Measurements from ENCODE around the gene OPN4. TPM values are rescaled to one million over a fixed set of nuclear protein-coding genes. Genes with fewer than 3 reads are reported as not detected.

The OPN4 gene
- total and polyA plus RNA-seq, 2 of the 13 experiments (the other 11 are each of a cell fraction or from before 2014, with no cell fraction given): not detected

DNA sequence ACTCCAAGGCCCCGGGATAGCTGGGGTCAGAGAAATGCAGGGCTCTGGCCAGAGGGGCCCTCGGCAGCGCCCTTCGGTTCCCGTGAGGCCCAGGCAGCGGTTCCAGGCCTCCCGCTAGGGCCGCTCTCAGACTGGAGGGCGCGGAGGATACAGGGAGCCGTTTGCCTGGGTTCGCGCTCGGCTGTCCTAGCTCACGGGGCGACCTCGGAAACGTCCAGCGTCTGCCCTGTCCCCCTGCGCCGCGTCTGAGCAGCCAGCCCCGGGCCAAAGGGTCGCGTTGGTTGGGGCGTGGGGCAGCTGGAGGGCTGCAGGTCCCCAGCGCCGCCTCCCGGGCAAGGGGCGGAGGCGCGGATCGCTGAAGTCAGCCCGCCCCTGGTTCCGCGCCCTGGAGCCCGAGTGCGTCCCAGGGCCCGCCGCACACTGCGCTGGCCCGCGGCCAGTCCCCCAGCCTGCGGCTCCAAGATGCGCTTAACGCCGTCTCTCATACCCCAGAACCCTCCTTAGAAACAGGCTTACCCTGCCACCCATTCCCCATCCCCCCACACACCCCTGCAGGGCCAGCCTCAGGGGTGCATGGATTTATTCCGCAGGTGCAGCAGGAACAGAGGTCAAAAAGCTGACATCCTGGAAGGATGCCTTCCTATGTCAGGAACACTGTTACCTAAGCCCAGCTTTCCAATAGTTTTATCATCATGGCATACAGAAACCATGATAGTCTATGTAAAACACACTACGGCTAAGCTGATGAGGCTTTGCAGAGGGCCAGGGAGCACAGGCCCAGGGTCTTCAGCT, 22.1 kb upstream of the OPN4 start:
- peaks cover 11% of the 10 kb centered on the region for H3K4me1 ChIP-seq (ENCODE audit: insufficient read depth, low read length)
- DNase-seq (ENCODE audit: low spot score) (no peak), FAIRE-seq (no peak), ATAC-seq (no peak)
- H3K27ac ChIP-seq (ENCODE audit: extremely low read length, insufficient read depth, low read length): no peak overlapping the region
- no peaks in the 10 kb centered on the region; a peak in 1 of 5 replicates for H3K27me3 ChIP-seq (ENCODE audit: control insufficient read depth in 1 of 2, insufficient read depth in 2 of 2, low read length in 2 of 2)
- no peaks in the 10 kb centered on the region for H3K9me3 ChIP-seq (ENCODE audit: low read length)
- TF ChIP-seq HES4 (CRISPR knock-in tag; IDR thresholded peaks at IDR 0.05; ENCODE audit: borderline replicate concordance) (0 out of 2 replicates have a peak, but pooled peaks have one; percentile 26), ZSCAN22 (CRISPR knock-in tag; IDR thresholded peaks at IDR 0.05) (no peak), CBFB (CRISPR knock-in tag; IDR thresholded peaks at IDR 0.05) (no peak), ZFP91 (CRISPR knock-in tag; IDR thresholded peaks at IDR 0.05; ENCODE audit: borderline replicate concordance) (no peak), RAD21 (CRISPR knock-in tag; IDR thresholded peaks at IDR 0.05) (no peak)
- H4K20me1 ChIP-seq (ENCODE audit: insufficient read depth, low read length): no peaks in the 10 kb centered on the region
- H3K4me3 ChIP-seq (replicated peaks in 1 of 3; ENCODE audit: insufficient read depth in 1 of 3, low read depth in 2 of 3, low read length in 3 of 3): no peak overlapping the region
- BruUV-seq (replicated peaks): no TSS peak
- in situ Hi-C loops (cut with HindIII; ENCODE audit: extremely low pct_ligation_motif_present, low pct_unique_long_range_greater_than_20kb): no loop called here
- H3K36me3 ChIP-seq (replicated peaks in 1 of 2; ENCODE audit: control insufficient read depth in 1 of 2, insufficient read depth in 2 of 2, low read length in 2 of 2): no peaks in the 10 kb centered on the region
- ChIA-PET POLR2A (no interaction called here), CTCF (ENCODE audit: low intra/inter-chr PET ratio, low total read pairs) (no interaction called here)
- intact Hi-C loops (cut with micrococcal nuclease; ENCODE audit: unreplicated experiment): no loop called here
- H3K4me2 ChIP-seq (ENCODE audit: low read depth, low read length): no peak overlapping the region
- WGBS (ENCODE audit: low lambda C conversion rate): 81% methylated on average over 27 of the region's 49 CpGs
- no peaks in the 10 kb centered on the region for H3K79me2 ChIP-seq (ENCODE audit: insufficient read depth, low read length)
- no peak overlapping the region for H3K9ac ChIP-seq (ENCODE audit: insufficient read depth, low read depth, low read length)
- no peak overlapping the region for H2AFZ ChIP-seq (ENCODE audit: low read length)

- POLR2A ChIA-PET: no interaction called here
- BruUV-seq (replicated peaks): no TSS peak
- no peaks in the 10 kb centered on the region for H3K9me3 ChIP-seq (ENCODE audit: low read length)
- peak; percentile 28 for FAIRE-seq
- H3K4me3 ChIP-seq (replicated peaks in 1 of 3; ENCODE audit: insufficient read depth in 1 of 3, low read depth in 2 of 3, low read length in 3 of 3): no peak overlapping the region; a peak in 1 of 6 replicates
- no peaks in the 10 kb centered on the region for H3K79me2 ChIP-seq (ENCODE audit: insufficient read depth, low read length)
- DNase-seq (ENCODE audit: low spot score): peak; percentile 30
- no peaks in the 10 kb centered on the region; a peak in 1 of 5 replicates for H3K27me3 ChIP-seq (ENCODE audit: control insufficient read depth in 1 of 2, insufficient read depth in 2 of 2, low read length in 2 of 2)
- 0% methylated on average over 5 of the region's 5 CpGs for WGBS (ENCODE audit: low lambda C conversion rate)
- no peaks in the 10 kb centered on the region for H3K36me3 ChIP-seq (replicated peaks in 1 of 2; ENCODE audit: control insufficient read depth in 1 of 2, insufficient read depth in 2 of 2, low read length in 2 of 2)
- intact Hi-C loops (cut with micrococcal nuclease; ENCODE audit: unreplicated experiment): no loop called here
- no peak overlapping the region for H2AFZ ChIP-seq (ENCODE audit: low read length)
- H3K9ac ChIP-seq (ENCODE audit: insufficient read depth, low read depth, low read length): no peak overlapping the region
- H4K20me1 ChIP-seq (ENCODE audit: insufficient read depth, low read length): no peaks in the 10 kb centered on the region
- H3K27ac ChIP-seq (ENCODE audit: extremely low read length, insufficient read depth, low read length): no peak overlapping the region
- CTCF ChIA-PET (ENCODE audit: low intra/inter-chr PET ratio, low total read pairs): no interaction called here
- in situ Hi-C loops (cut with HindIII; ENCODE audit: extremely low pct_ligation_motif_present, low pct_unique_long_range_greater_than_20kb): no loop called here
- H3K4me2 ChIP-seq (ENCODE audit: low read depth, low read length): peak overlapping the region; percentile 25; the same call in 1 of the 2 replicates
- peak; percentile 91 for ATAC-seq
- H3K4me1 ChIP-seq (ENCODE audit: insufficient read depth, low read length): peaks cover 11% of the 10 kb centered on the region
- TF ChIP-seq TARDBP (CRISPR knock-in tag; IDR thresholded peaks at IDR 0.05) (no peak), NKX3-1 (CRISPR knock-in tag; IDR thresholded peaks at IDR 0.05) (no peak), ZFAT (CRISPR knock-in tag; conservative IDR thresholded peaks at IDR 0.05) (no peak), MXI1 (IDR thresholded peaks at IDR 0.05; ENCODE audit: borderline replicate concordance, low read depth, low read length) (no peak), TRIM24 (CRISPR knock-in tag; IDR thresholded peaks at IDR 0.05) (no peak), ZNF577 (CRISPR knock-in tag; IDR thresholded peaks at IDR 0.05; ENCODE audit: borderline replicate concordance, low read depth) (no peak), HNF4A (CRISPR knock-in tag; IDR thresholded peaks at IDR 0.05) (peak; percentile 58), PHF8 (CRISPR knock-in tag; IDR thresholded peaks at IDR 0.05) (no peak)
Observed at GRCh38 chr10:86632951-86633350, 21.4 kb upstream of the OPN4 start.
